HG03159 (cell line): Measurements from ENCODE around the gene SYNPO.

Experiments used
- ATAC-seq: cut with Tn5 transposase; IDR thresholded peaks from one replicate; pipeline ENCODE4 v1.9.1; 2021; ENCODE audit warnings: mild to moderate bottlenecking, moderate library complexity; ENCODE audit not compliant: unreplicated experiment

SYNPO gene, protein sequence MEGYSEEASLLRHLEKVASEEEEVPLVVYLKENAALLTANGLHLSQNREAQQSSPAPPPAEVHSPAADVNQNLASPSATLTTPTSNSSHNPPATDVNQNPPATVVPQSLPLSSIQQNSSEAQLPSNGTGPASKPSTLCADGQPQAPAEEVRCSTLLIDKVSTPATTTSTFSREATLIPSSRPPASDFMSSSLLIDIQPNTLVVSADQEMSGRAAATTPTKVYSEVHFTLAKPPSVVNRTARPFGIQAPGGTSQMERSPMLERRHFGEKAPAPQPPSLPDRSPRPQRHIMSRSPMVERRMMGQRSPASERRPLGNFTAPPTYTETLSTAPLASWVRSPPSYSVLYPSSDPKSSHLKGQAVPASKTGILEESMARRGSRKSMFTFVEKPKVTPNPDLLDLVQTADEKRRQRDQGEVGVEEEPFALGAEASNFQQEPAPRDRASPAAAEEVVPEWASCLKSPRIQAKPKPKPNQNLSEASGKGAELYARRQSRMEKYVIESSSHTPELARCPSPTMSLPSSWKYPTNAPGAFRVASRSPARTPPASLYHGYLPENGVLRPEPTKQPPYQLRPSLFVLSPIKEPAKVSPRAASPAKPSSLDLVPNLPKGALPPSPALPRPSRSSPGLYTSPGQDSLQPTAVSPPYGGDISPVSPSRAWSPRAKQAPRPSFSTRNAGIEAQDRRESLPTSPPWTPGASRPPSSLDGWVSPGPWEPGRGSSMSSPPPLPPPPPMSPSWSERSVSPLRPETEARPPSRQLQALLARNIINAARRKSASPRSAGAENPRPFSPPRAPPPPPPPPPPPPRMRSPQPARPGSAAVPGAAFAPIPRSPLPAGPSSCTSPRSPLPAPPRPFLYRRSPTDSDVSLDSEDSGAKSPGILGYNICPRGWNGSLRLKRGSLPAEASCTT

DNA sequence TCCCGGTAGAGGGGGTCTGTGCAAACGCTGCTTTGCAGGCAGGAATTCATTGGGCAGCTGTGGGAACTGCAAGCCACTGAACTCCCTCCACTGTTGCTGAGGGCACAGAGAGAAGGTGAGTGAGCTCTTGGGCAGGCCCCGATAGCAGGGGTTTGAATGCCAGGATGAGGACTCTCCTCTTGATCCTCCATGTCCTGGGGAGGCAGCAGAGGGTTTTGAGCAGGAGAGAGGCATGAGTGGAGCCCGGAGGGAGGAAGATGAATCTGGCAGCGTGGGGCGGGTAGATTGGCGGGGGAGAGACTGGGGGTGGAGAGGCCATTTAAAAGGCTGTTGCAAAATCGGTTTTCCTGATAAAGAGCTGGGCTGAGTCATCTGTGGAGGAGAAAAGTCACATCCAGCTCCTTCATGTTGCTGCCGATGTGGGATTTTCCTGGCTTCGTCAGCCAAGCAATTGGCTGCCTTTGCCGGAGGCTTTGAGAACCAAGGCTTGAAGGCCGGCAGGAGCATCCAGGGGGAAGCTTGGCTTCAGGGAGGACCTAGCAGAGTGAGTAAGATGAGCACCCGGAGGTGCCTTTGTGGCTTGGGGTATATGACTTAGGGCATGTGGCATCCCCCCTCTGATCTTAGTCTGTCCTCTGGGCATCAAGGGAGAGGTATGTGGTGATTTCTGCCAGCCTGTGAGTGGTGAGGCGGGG is at the start of gene SYNPO:
TSS of gene SYNPO (plus strand) at position 350 of the 695 bp plus-strand sequence. CDS start 7,616 bp downstream, outside the sequence.
- no peak for ATAC-seq

DNA sequence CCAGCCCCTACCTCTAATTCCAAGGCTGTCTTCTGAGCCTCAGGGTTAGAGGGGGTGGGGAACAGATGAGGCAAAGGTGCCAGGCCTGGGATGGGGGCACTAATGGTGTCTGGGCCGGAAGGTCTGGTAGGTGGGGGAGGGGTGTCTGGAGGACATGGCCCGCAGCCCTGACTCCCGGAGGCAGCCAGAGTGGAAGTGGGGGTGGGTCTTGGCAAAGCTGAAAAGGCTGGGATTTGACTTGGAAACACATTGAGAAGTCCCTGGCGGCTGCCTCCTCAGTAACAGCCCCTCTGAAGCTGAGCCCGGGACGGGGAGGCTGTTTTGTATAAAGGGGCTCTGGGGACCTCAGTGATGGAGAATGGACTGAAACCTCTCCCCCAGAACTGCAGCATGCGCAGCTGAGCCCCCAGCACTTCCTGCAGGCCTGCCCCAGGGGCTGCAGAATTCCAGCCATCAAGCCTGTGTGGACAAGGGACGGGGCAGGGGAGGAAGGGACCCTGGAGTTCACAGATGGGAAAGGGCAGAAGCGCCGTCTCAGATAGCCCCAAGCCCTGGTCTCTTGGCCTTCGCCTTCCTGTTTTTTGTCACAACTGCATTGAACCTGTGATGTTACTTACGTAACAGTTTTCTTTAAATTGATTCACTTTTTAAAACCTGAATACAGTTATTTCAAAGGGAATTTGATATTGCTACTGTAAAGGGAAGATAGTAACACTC is 49.3 kb upstream of the SYNPO start:
- no peak for ATAC-seq

DNA sequence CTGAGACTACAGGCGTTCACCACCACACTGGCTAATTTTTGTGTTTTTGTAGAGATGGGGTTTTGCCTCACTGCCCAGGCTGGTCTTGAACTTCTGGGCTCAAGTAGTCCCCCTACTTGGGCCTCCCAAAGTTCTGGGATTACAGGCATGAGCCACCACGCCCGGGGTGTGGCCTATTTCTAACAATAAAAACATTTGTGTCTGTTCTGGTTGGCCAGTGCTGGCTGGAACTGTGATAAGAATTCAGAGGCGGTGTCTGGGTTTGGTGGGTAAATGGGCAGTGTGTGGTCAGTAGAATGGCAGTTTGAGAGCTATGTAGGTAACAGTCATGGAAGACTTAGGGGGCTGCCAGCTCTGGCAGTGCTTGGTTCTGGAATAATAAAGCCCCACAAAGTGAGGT is 46.9 kb upstream of the SYNPO start:
- no peak for ATAC-seq

- ATAC-seq = no peak
These were observed 46.5 kb upstream of the SYNPO start for GRCh38 chr5:150593996-150594395.

DNA sequence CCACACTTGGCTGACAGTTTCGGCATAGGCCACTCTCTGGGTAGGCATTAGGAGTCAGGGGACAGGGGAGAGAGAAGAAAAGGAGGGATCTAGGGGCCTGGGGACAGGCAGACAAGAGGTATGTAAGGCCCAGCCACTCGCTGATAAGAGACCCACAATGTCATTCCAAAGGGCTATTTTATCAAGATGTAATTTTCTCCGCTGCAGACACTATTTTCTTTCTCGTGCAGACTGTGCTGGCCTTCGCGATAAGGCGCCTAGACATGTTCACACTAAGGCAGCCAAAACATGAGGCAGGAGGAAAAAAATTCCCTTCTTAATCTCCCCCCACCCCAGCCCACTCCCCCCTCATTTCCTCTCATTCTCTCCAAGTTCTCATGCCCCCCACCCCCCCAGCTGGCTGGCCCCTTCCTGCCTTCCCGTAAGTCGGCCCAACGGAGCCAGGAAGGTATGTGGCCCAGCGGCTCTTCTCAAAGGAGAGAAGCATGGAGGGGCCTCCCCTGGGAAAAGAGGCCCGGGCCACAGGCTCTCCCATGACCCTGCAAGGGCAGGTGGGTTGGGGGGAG is 44.9 kb upstream of the SYNPO start:
- ATAC-seq = no peak

- no peak for ATAC-seq
These were observed 44.1 kb upstream of the SYNPO start for GRCh38 chr5:150596313-150596712.

DNA sequence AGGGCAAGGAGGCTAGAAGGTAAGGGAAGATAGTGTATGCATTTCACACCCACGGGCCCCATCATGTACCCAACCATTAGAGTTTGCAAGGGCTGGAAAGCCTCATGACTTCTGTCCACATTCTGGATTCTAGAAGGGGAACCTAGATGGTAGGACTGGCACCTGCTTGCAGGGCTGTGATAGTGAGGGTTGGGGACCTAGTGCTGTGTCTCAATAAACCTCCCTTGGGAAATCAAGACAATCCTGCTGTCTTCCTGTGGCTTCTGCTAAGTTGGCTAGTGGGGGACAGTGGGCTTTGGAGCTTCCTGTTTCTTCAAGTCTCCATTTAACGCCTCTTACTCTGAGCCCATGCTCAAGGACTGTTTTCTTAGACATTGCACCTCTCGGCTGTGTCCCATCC is 43.6 kb upstream of the SYNPO start:
- no peak for ATAC-seq

DNA sequence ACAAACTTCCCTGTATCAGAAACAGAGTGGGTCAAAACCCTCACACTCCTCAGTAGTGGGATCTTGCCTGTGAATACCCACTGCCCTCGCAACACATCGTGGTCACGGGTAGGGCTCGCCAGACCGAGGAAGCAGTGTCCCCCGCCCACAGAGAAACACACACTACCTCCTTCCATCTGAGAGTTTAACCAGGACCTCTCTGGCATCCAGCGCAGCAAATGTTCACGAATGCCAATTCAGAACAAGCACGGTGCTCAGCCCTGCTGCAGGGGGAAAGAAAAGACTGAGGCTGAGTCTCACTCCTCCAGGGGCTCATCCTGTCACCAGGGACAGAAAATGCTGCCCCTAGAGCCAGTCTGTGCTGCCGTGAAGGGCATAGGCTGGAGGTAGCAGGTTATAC is 42.5 kb upstream of the SYNPO start:
- ATAC-seq = no peak

GRCh38 chr5:150598821-150599273 is 41.6 kb upstream of the SYNPO start:
- ATAC-seq = no peak

- ATAC-seq = no peak
These were observed 41.2 kb upstream of the SYNPO start for GRCh38 chr5:150599281-150599680.

- ATAC-seq = no peak
These were observed 40.4 kb upstream of the SYNPO start for GRCh38 chr5:150599917-150600511.

DNA sequence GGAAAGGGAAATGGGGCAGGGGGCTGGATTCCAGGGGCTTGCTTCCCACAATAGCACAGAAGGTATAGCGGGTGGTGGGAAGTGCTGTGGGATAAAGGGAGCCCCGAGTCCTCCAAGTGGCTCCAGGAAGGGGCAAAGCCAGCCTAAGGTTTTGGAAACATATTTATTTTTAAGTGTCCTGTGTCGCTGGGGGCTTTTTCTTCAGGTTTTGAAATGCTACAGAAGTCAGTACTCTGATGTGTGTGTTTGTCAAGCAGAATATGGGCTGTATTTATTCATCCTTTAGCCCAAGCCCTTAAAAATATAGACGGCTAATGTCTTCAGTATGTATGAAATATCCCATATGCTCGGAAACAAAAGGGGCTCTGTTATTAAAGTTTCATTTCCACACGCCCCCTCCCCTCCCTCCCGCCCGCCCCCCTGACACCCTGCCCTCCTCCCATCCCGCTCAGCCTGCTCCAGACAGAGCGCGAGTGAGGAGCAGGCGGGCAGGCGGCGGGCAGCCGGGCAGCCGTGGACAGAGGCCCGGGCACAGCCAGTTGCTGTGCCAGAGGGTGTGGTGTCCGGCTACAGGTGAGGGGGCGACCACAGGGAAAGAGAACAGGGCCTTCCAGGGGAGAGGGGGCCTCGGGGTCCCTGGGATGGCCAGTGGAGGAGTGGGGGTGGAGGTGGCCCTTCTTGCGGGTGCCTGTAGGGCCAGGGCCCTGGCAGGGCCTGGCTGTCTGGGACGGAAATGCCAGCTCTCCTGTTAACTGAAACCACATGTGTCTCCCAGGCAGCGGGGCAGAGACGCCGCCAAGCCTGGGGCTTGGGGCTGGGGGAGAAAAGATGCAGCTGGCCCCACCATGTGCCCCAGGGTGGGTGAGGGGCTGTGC is 39.6 kb upstream of the SYNPO start:
- ATAC-seq = no peak

GRCh38 chr5:150601491-150602345 is 38.7 kb upstream of the SYNPO start:
- ATAC-seq = no peak

DNA sequence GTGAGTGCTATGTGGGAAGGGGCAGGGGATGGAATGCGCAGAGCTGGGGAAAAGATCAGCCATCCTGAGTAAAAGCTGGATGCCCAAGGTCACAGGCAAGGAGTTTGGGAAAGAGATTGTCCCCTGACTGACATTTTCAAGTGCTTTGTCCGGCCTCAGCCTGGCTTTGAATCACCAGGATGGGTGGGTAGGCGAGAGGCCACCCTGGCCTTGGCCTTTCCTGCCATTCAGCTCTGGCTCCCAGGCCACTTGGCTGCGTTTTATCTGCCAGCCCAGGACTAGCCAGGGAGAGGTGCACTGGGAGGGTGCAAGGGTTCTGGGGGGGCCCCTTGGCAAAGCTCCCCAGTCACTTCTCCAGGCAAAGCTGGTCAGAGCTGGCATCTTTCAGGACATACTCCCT is 37.4 kb upstream of the SYNPO start:
- no peak for ATAC-seq

GRCh38 chr5:150603491-150603890 is 37.0 kb upstream of the SYNPO start:
- no peak for ATAC-seq

- ATAC-seq = no peak
These were observed 36.5 kb upstream of the SYNPO start for GRCh38 chr5:150604010-150604409.

- ATAC-seq = no peak
These were observed 35.5 kb upstream of the SYNPO start for GRCh38 chr5:150604894-150605440.

GRCh38 chr5:150605546-150605945 is 34.9 kb upstream of the SYNPO start:
- ATAC-seq = no peak
